HL-60 (cell line): ENCODE data around the gene DTX1.

Experiments used
- CTCF ChIP-seq: IDR thresholded peaks from one replicate; pipeline ENCODE4 v1.5.1; 2011; ENCODE audit warnings: low read length, control low read depth, inconsistent platforms; ENCODE audit not compliant: insufficient read depth
- GABPA ChIP-seq: IDR thresholded peaks from 2 replicates; pipeline ENCODE4 v1.6.1; 2012; ENCODE audit warnings: low read depth
- POLR2AphosphoS5 ChIP-seq: IDR thresholded peaks from 2 replicates; pipeline ENCODE4 v1.6.1; 2012; ENCODE audit warnings: low read depth
- TF ChIP-seq, protein P1 (sequence below): IDR thresholded peaks from 2 replicates; pipeline ENCODE4 v1.6.1; 2012; ENCODE audit warnings: low read depth; ENCODE audit not compliant: insufficient replicate concordance

DNA sequence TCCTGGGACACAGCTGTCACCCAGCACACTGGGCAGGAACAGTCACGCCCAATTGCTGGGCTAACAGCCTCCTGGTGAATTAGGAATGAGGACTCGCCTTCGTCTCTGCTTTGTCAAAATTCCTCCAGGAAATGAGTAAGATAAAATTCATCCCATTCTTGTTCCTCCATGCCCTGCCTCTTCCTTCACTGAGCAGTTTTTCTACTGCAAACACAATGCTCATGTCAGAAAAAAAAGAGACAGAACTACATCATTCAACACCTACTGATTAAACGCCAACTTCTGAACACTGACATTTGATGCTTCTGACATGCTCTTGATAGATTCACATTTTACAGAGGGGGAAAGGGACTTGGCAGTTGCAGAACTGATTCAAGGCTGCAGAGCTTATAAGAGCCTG is 37.5 kb upstream of the DTX1 start:
- no peak for TF ChIP-seq CTCF
- TF ChIP-seq, protein P1, sequence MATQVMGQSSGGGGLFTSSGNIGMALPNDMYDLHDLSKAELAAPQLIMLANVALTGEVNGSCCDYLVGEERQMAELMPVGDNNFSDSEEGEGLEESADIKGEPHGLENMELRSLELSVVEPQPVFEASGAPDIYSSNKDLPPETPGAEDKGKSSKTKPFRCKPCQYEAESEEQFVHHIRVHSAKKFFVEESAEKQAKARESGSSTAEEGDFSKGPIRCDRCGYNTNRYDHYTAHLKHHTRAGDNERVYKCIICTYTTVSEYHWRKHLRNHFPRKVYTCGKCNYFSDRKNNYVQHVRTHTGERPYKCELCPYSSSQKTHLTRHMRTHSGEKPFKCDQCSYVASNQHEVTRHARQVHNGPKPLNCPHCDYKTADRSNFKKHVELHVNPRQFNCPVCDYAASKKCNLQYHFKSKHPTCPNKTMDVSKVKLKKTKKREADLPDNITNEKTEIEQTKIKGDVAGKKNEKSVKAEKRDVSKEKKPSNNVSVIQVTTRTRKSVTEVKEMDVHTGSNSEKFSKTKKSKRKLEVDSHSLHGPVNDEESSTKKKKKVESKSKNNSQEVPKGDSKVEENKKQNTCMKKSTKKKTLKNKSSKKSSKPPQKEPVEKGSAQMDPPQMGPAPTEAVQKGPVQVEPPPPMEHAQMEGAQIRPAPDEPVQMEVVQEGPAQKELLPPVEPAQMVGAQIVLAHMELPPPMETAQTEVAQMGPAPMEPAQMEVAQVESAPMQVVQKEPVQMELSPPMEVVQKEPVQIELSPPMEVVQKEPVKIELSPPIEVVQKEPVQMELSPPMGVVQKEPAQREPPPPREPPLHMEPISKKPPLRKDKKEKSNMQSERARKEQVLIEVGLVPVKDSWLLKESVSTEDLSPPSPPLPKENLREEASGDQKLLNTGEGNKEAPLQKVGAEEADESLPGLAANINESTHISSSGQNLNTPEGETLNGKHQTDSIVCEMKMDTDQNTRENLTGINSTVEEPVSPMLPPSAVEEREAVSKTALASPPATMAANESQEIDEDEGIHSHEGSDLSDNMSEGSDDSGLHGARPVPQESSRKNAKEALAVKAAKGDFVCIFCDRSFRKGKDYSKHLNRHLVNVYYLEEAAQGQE, result no peak
- no peak for TF ChIP-seq POLR2AphosphoS5
- TF ChIP-seq GABPA, result no peak
